ENCODE results near the gene SAT2.
"Not testable (repeated sequence)": the region's sequence is repeated elsewhere in the genome, so short reads cannot be mapped to it uniquely, and the experiment has no call there.

Gene SAT2

DNA sequence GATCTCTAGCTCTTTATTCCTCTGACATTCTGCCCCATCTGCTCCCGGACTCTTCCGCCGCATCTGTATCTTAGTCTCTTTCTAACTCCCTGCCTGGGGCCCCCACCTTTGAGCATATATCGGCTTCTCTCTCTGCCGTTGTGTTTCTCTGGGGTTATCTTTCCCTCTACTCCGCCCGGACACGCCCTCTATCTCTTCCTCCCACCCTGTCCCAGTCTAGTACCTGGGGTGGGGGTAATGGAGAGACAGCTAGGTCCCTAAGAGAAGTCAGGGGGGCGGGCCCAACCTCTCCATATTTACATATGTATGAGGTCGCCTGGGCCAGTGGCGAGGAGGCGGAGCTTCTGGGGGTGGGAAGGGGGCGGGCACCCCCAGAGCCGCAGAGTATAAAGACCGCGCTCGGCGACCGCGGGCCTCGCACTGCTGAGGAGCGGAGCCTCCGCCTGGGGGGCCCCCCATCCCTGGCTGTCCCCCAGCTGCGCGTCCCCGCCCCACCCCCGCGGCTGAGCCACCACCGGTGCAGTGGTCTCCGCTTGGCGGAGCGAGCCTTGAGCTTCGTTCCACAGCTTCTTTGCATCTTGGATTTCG is 23.0 kb upstream of the SAT2 start, which contains the start of gene ATP1B2:
ATP1B2 (plus strand) TSS at position 418 of the 588 bp plus-strand sequence. CDS start 593 bp downstream, outside the sequence.
- TF ChIP-seq, protein P1, sequence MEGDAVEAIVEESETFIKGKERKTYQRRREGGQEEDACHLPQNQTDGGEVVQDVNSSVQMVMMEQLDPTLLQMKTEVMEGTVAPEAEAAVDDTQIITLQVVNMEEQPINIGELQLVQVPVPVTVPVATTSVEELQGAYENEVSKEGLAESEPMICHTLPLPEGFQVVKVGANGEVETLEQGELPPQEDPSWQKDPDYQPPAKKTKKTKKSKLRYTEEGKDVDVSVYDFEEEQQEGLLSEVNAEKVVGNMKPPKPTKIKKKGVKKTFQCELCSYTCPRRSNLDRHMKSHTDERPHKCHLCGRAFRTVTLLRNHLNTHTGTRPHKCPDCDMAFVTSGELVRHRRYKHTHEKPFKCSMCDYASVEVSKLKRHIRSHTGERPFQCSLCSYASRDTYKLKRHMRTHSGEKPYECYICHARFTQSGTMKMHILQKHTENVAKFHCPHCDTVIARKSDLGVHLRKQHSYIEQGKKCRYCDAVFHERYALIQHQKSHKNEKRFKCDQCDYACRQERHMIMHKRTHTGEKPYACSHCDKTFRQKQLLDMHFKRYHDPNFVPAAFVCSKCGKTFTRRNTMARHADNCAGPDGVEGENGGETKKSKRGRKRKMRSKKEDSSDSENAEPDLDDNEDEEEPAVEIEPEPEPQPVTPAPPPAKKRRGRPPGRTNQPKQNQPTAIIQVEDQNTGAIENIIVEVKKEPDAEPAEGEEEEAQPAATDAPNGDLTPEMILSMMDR (conservative IDR thresholded peaks at IDR 0.05): no peak
- no peak for TF ChIP-seq ZFX (IDR thresholded peaks at IDR 0.05)
- H3K27ac ChIP-seq: no peak within 1 kb of the TSS

DNA sequence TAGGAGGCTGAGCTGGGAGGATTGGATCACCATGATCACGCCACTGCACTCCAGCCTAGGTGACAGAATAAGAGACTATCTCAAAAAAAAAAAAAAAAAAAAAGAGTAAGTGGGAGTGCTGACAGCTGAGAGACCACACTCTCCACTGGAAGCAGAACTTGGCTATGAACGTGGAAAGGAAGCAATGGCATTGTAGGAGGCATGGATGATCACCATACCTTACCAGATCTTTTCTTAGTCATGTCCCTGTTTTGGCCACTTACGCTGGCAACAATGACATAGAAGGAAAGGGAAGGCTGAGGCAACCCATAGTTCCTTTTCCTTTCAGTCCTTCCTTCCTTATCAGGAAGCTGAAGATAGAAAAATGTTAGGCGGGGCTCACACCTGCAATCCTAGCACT is 19.4 kb upstream of the SAT2 start:
- no peak for TF ChIP-seq ZFX (IDR thresholded peaks at IDR 0.05)
- TF ChIP-seq, protein P1 (conservative IDR thresholded peaks at IDR 0.05): no peak
- H3K27ac ChIP-seq: no peak overlapping the region

DNA sequence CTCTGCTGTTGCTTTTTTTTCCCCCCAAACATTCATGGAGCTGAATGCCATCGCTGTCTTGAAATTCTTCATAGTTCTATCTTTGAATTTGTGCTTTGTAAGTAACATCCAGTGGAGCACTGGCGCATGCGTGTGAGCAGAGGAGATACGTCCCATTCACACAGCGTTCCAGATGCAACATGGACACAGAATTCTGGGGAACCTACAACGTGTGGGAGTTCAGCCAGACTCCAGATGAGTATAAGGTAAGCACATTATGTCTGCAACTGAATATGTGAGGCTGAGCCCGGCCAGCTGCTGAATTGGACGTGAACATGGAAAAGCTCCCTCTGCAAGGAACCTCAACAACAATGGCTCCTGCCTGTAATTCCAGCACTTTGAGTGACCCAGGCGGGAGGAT is 18.8 kb upstream of the SAT2 start:
- TF ChIP-seq, protein P1 (conservative IDR thresholded peaks at IDR 0.05): no peak
- no peak for TF ChIP-seq ZFX (IDR thresholded peaks at IDR 0.05)
- no peak overlapping the region for H3K27ac ChIP-seq

DNA sequence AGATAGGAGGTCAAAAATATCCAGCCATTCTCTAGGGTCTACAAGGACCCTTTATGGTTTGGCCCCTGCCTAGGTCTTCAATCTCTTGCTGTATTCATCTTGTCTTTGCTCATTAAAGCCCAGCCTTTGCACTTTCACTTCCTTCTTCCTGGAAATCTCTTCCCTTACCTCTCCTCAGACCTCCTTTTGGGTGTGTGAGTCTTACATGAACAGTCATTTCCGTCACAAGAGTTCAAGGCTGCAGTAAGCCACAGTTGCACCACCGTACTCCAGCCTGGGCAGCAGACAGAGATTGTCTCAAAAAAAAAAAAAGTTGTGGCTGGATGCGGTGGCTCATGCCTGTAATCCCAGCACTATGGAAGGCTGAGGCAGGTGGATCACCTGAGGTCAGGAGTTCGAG is 17.2 kb upstream of the SAT2 start:
- no peak overlapping the region for H3K27ac ChIP-seq
- no peak for TF ChIP-seq ZFX (IDR thresholded peaks at IDR 0.05)
- TF ChIP-seq, protein P1 (conservative IDR thresholded peaks at IDR 0.05): no peak

DNA sequence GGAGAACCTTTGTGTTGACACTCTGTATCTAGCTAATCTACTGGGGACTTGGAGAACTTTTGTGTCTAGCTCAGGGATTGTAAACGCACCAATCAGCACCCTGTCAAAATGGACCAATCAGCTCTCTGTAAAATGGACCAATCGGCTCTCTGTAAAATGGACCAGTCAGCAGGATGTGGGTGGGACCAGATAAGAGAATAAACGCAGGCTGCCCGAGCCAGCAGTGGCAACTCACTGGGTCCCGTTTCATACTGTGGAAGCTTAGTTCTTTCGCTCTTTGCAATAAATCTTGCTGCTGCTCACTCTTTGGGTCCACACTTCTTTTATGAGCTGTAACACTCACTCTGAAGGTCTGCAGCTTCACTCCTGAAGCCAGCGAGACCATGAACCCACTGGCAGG is 14.0 kb upstream of the SAT2 start:
- H3K27ac ChIP-seq: not testable (repeated sequence)

DNA sequence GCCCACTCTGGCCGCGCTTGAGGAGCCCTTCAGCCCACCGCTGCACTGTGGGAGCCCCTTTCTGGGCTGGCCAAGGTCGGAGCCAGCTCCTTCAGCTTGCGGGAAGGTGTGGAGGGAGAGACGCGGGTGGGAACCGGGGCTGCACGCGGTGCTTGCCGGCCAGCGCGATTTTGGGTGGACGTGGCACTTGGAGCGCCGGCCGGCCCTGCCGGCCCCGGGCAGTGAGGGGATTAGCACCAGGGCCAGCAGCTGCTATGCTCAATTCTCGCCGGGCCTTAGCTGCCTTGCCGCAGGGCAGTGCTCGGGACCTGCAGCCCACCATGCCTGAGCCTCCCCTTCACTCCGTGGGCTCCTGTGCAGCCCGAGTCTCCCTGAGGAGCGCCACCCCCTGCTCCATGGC is 13.2 kb upstream of the SAT2 start:
- TF ChIP-seq, protein P1 (conservative IDR thresholded peaks at IDR 0.05): no peak
- no peak for TF ChIP-seq ZFX (IDR thresholded peaks at IDR 0.05)
- H3K27ac ChIP-seq: no peak overlapping the region

DNA sequence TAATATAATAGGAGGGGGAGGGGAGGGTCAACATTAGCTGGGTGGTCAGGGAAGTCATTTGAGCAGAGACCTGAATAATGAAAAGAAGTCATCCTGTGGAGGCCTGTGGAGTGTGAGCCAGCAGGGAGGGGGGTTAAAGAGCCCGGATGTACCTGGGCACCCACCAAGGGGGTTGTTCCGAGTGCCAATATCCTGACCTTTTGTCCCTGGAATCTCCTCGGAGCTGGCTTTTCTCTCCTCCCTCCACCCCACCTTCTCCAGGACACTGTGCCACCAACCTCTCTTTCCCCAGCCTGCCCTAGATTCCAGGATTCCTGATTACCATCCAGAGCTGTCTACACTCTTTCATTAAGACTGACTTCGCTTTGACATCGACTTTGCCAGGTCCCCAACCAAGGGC is 8.5 kb upstream of the SAT2 start:
- TF ChIP-seq ZFX (IDR thresholded peaks at IDR 0.05): no peak
- TF ChIP-seq, protein P1 (conservative IDR thresholded peaks at IDR 0.05): no peak

DNA sequence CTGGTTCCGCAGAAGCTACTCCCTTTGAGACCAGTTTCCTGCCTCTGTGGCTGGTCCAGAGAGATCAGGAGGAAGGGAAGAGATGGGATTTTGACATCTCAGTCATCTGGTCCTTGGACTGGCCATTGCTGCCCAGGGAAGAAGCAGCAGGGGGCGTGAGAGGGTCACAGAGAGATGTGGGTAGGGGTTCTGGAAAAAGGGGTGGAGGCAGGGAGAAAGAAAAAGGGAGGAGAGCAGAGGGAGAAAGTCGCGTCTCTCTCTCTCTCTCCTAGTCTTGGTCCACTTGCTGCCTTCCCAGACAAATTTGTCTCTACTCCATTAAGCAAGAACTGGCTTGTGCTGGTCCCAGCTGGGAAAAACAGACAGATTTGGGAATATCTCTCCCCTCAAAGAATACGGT is 6.8 kb upstream of the SAT2 start:
- H3K27ac ChIP-seq: no peak overlapping the region
- TF ChIP-seq, protein P1 (conservative IDR thresholded peaks at IDR 0.05): no peak; the same call in 1 of the 2 replicates
- TF ChIP-seq ZFX (IDR thresholded peaks at IDR 0.05): no peak

More for the DNA sequence above, 8.5 kb upstream of the SAT2 start:
- H3K27ac ChIP-seq: no peak overlapping the region
